ENCODE measurements around the gene ZBTB34.

- no peak for TF ChIP-seq CTCF (IDR thresholded peaks at IDR 0.05)
- TF ChIP-seq POLR2A (IDR thresholded peaks at IDR 0.05): no peak
Measured at GRCh38 chr9:126822278-126822677, 38.2 kb upstream of the ZBTB34 start.
